Suppressor macrophage (primary cell): ENCODE data around the gene NEB.

Source experiments
- DNase-seq, 4 experiments: peaks; one replicate each; pipeline ENCODE4 v3.0.0-alpha.2; 2020 to 2022

NEB gene

GRCh38 chr2:151544449-151544848, 189.8 kb downstream of the NEB start:
- DNase-seq = no peak

- DNase-seq = no peak
These were observed 190.4 kb downstream of the NEB start for GRCh38 chr2:151543876-151544275.

GRCh38 chr2:151534001-151534400, 200.3 kb downstream of the NEB start:
- DNase-seq = no peak

GRCh38 chr2:151533127-151533526, 201.1 kb downstream of the NEB start:
- DNase-seq = no peak

GRCh38 chr2:151526572-151527090, 207.6 kb downstream of the NEB start:
- DNase-seq = no peak

GRCh38 chr2:151525821-151526373, 208.4 kb downstream of the NEB start:
- DNase-seq = peak in 2 of 4 experiments; percentile 3 to 8

- DNase-seq = no peak
These were observed 210.4 kb downstream of the NEB start for GRCh38 chr2:151523850-151524249.

GRCh38 chr2:151522556-151522955, 211.7 kb downstream of the NEB start:
- DNase-seq = no peak

GRCh38 chr2:151520976-151521375, 213.3 kb downstream of the NEB start:
- DNase-seq = no peak

- DNase-seq = no peak
These were observed 215.5 kb downstream of the NEB start for GRCh38 chr2:151518802-151519201.

GRCh38 chr2:151508519-151508918, 225.8 kb downstream of the NEB start:
- DNase-seq = no peak

- no peak for DNase-seq
These were observed 228.1 kb downstream of the NEB start for GRCh38 chr2:151506170-151506569.

- no peak for DNase-seq
These were observed 236.1 kb downstream of the NEB start for GRCh38 chr2:151498178-151498577.

GRCh38 chr2:151491496-151491895, 242.8 kb downstream of the NEB start:
- DNase-seq = no peak

- DNase-seq = no peak
These were observed 244.0 kb downstream of the NEB start for GRCh38 chr2:151490276-151490675.

GRCh38 chr2:151486053-151486452, 248.2 kb downstream of the NEB start:
- DNase-seq = no peak

GRCh38 chr2:151484100-151484499, 250.2 kb downstream of the NEB start:
- no peak for DNase-seq

GRCh38 chr2:151483546-151483945, 250.7 kb downstream of the NEB start:
- DNase-seq = no peak

- DNase-seq = peak; percentile 46 to 75 (median 66)
These were observed 252.0 kb downstream of the NEB start for GRCh38 chr2:151482171-151482725.

GRCh38 chr2:151481744-151482143, 252.5 kb downstream of the NEB start:
- no peak for DNase-seq

- no peak for DNase-seq
These were observed 256.3 kb downstream of the NEB start for GRCh38 chr2:151478011-151478410.

GRCh38 chr2:151476287-151476686, 258.0 kb downstream of the NEB start:
- peak in 1 of 4 experiments; percentile 10 for DNase-seq

- peak in 3 of 4 experiments; percentile 4 to 68 (median 60) for DNase-seq
These were observed 259.2 kb downstream of the NEB start for GRCh38 chr2:151475071-151475470.

GRCh38 chr2:151472966-151473365, 261.3 kb downstream of the NEB start:
- no peak for DNase-seq

GRCh38 chr2:151470556-151470955, 263.7 kb downstream of the NEB start:
- DNase-seq = no peak
